ENCODE data around the gene MIOS. TPM values are rescaled to one million over a fixed set of nuclear protein-coding genes. Genes with fewer than 3 reads are reported as not detected.
"Not testable (repeated sequence)": the region's sequence is repeated elsewhere in the genome, so short reads cannot be mapped to it uniquely, and the experiment has no call there.

Gene MIOS
- total RNA-seq, 1 experiment from 2014 or later, result 18.6 TPM

DNA sequence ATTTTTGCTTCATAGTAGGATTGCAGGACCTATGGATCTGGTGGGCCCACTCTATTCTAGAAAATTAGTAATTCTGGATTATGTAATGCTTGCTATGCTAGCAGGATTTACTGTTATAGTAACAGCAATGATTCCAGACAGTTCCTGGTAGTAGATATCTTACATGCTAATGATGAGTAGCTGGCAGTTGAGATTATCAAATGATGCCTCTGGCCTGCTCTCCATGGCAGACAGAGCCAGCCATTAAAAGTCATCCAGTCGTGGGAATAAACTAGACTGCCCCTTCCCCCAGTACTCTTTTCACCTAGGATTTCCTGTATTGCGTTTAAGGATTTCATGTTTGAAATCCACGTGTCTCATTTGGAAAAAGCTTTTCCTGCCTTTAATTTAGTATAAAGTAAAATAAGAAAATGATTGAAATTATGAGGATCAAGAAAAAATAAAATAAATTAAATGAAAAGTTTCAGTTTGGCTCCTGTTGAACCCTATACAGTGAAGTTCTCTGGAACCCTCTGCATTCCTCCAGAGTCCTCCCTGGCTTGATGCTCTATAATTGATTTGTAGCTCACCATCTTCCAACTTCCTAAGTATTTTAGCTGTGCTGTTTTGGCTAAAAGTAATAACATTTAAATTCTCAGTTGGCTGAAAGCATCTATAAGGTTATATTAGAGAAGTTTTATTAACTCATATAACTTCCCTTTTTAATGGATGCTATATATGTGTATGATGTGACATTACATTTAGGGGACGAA lies 88.5 kb downstream of the MIOS start:
- POLR2A ChIA-PET (ENCODE audit: unreplicated experiment), result no interaction called here
- Histone ChIP-seq H3K4me1 (ENCODE audit: insufficient read depth, low read length) (peaks cover 14% of the 10 kb centered on the region), H3K4me2 (ENCODE audit: low read length) (no peak overlapping the region), H2AFZ (ENCODE audit: low read length) (no peak overlapping the region), H3K9ac (ENCODE audit: low read length) (no peak overlapping the region), H3F3A (ENCODE audit: low read length, unreplicated experiment) (no peaks in the 10 kb centered on the region), H3K27ac (ENCODE audit: low read length) (no peak overlapping the region), H3K27me3 (ENCODE audit: low read length) (no peaks in the 10 kb centered on the region), H3K9me3 (ENCODE audit: low read length) (no peaks in the 10 kb centered on the region), H3K36me3 (ENCODE audit: low read depth, low read length) (no peaks in the 10 kb centered on the region), H3K79me2 (ENCODE audit: low read length) (peaks cover 20% of the 10 kb centered on the region), H3K4me3 (ENCODE audit: low read length) (no peak overlapping the region), H3K9me2 (replicated peaks; ENCODE audit: low read length) (no peaks in the 10 kb centered on the region), H4K20me1 (ENCODE audit: low read length) (no peaks in the 10 kb centered on the region)
- CTCF ChIA-PET, result no interaction called here
- intact Hi-C loops (cut with micrococcal nuclease), result no loop called here
- DNase-seq (no peak), ATAC-seq (no peak)
- TF ChIP-seq EZH2phosphoT487 (IDR thresholded peaks at IDR 0.05; ENCODE audit: borderline replicate concordance, low read length) (no peak), EZH2 (IDR thresholded peaks at IDR 0.05; ENCODE audit: low read length, unreplicated experiment) (no peak)
- BruUV-seq (replicated peaks), result no TSS peak

DNA sequence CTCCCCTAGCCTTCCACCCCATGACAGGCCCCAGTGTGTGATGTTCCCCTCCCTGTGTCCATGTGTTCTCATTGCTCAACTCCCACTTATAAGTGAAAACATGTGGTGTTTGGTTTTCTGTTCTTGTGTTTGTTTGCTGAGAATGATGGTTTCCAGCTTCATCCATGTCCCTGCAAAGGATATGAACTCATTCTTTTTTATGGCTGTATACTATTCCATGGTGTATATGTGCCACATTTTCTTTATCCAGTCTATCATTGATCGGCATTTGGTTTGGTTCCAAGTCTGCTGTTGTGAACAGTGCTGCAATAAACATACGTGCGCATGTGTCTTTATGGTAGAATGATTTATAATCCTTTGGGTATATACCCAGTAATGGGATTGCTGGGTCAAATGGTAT lies 89.8 kb downstream of the MIOS start:
- not testable (repeated sequence) for BruUV-seq (replicated peaks)

More for the DNA sequence above, 89.8 kb downstream of the MIOS start:
- peaks cover 14% of the 10 kb centered on the region for H3K4me1 ChIP-seq (ENCODE audit: insufficient read depth, low read length)
- H3K27ac ChIP-seq (ENCODE audit: low read length); intact Hi-C loops (cut with micrococcal nuclease); ATAC-seq; H2AFZ ChIP-seq (ENCODE audit: low read length); DNase-seq; H3K27me3 ChIP-seq (ENCODE audit: low read length); H3K4me2 ChIP-seq (ENCODE audit: low read length); CTCF ChIA-PET; H4K20me1 ChIP-seq (ENCODE audit: low read length); H3F3A ChIP-seq (ENCODE audit: low read length, unreplicated experiment); H3K9ac ChIP-seq (ENCODE audit: low read length); POLR2A ChIA-PET (ENCODE audit: unreplicated experiment); H3K4me3 ChIP-seq (ENCODE audit: low read length); H3K9me2 ChIP-seq (replicated peaks; ENCODE audit: low read length); H3K36me3 ChIP-seq (ENCODE audit: low read depth, low read length); H3K9me3 ChIP-seq (ENCODE audit: low read length): not testable (repeated sequence)
- H3K79me2 ChIP-seq (ENCODE audit: low read length), result peaks cover 14% of the 10 kb centered on the region

Other genes with a start within 250 kb of the MIOS start
- 0.26 TPM in 1 of 2 replicates, not detected in the other for gene COL28A1, start 31.0 kb upstream of the MIOS start, total RNA-seq (2014; rRNA removed)
- 6.0 and 8.9 TPM in 2 replicates for gene UMAD1, start 73.9 kb downstream of the MIOS start, total RNA-seq (2014; rRNA removed)
- gene RPA3, start 151.7 kb downstream of the MIOS start, total RNA-seq (2014; rRNA removed), result 38.9 and 39.3 TPM in 2 replicates